SH-SY5Y (cell line): ENCODE data around the gene WDR43.

Source experiments
- GATA2 ChIP-seq: IDR thresholded peaks from 2 replicates; pipeline ENCODE4 v1.6.1; 2011; ENCODE audit warnings: mild to moderate bottlenecking, low read depth, low read length
- GATA3 ChIP-seq: IDR thresholded peaks from 2 replicates; pipeline ENCODE4 v1.6.1; 2011; ENCODE audit warnings: low read depth, mild to moderate bottlenecking, low read length, moderate library complexity

GRCh38 chr2:28869494-28870145 lies 24.8 kb upstream of the WDR43 start:
- no peak for TF ChIP-seq GATA2
- no peak for TF ChIP-seq GATA3
